ENCODE measurements around the gene ARHGEF7.
"Not testable (repeated sequence)": the region's sequence is repeated elsewhere in the genome, so short reads cannot be mapped to it uniquely, and the experiment has no call there.

Gene ARHGEF7

GRCh38 chr13:111230385-111230930 lies 115.3 kb downstream of the ARHGEF7 start:
- DNase-seq = no peak

- no peak for DNase-seq
Measured at GRCh38 chr13:111232191-111232590, 117.1 kb downstream of the ARHGEF7 start.

GRCh38 chr13:111233080-111233479 lies 118.0 kb downstream of the ARHGEF7 start:
- DNase-seq = no peak

- no peak for DNase-seq
Measured at GRCh38 chr13:111239764-111240670, 124.9 kb downstream of the ARHGEF7 start.

- no peak for DNase-seq
Measured at GRCh38 chr13:111241006-111241755, 126.1 kb downstream of the ARHGEF7 start.

GRCh38 chr13:111241862-111242261 lies 126.8 kb downstream of the ARHGEF7 start:
- DNase-seq = no peak

- no peak for DNase-seq
Measured at GRCh38 chr13:111242585-111242984, 127.5 kb downstream of the ARHGEF7 start.

GRCh38 chr13:111243981-111244380 lies 128.9 kb downstream of the ARHGEF7 start:
- DNase-seq = no peak

GRCh38 chr13:111245576-111246384 lies 130.7 kb downstream of the ARHGEF7 start:
- DNase-seq = no peak

- no peak for DNase-seq
Measured at GRCh38 chr13:111247552-111247951, 132.4 kb downstream of the ARHGEF7 start.

GRCh38 chr13:111248822-111249221 lies 133.7 kb downstream of the ARHGEF7 start:
- DNase-seq = no peak

- no peak for DNase-seq
Measured at GRCh38 chr13:111249637-111250360, 134.7 kb downstream of the ARHGEF7 start.

- no peak for DNase-seq
Measured at GRCh38 chr13:111251646-111252445, 136.7 kb downstream of the ARHGEF7 start.

GRCh38 chr13:111252446-111253364 lies 137.6 kb downstream of the ARHGEF7 start:
- DNase-seq = no peak

GRCh38 chr13:111253365-111253872 lies 138.3 kb downstream of the ARHGEF7 start:
- DNase-seq = no peak

GRCh38 chr13:111255228-111255790 lies 140.2 kb downstream of the ARHGEF7 start:
- no peak for DNase-seq

GRCh38 chr13:111256458-111256857 lies 141.3 kb downstream of the ARHGEF7 start:
- DNase-seq = no peak

- DNase-seq = no peak
Measured at GRCh38 chr13:111256946-111257345, 141.8 kb downstream of the ARHGEF7 start.

- not testable (repeated sequence) for DNase-seq
Measured at GRCh38 chr13:111257899-111258298, 142.8 kb downstream of the ARHGEF7 start.

Data from NCI-H446 (cell line).